OCI-LY7 (cell line): ENCODE results near the gene SFRP5. TPM values are rescaled to one million over a fixed set of nuclear protein-coding genes. Genes with fewer than 3 reads are reported as not detected.

ENCODE experiments used
- BruUV-seq: library from RNA; stranded (reverse); fragments of 400-500 nt; replicated peaks from 2 replicates; lab custom pipeline; 2021; lab: Mats Ljungman, UMichigan
- CTCF ChIA-PET: fragments of 300-600 bp; sonication (Branson Sonifier 250); formaldehyde crosslinking; loops from one replicate; lab custom pipeline; 2022; ENCODE audit warnings: antibody characterized with exemption; ENCODE audit not compliant: unreplicated experiment; lab: Charles Lee
- POLR2A ChIA-PET: fragments of 300-600 bp; sonication (Branson Sonifier 250); formaldehyde crosslinking; loops from one replicate; lab custom pipeline; 2022; ENCODE audit warnings: antibody characterized with exemption; lab: Charles Lee
- DNase-seq: peaks from one replicate; pipeline ENCODE4 v3.0.0-alpha.2; 2015; ENCODE audit warnings: low spot score
- H2AFZ ChIP-seq: fragments of 200-600 bp; sonication (generic), shearing (Covaris generic); 2 replicates; pipeline ENCODE4 v1.6.1; 2014; ENCODE audit warnings: mild to moderate bottlenecking, antibody characterized with exemption, low read length, moderate library complexity
- H3K27ac ChIP-seq: fragments of 200-600 bp; sonication (generic); 2 replicates; pipeline ENCODE4 v1.5.1; 2014; ENCODE audit warnings: mixed run types, low read depth, mild to moderate bottlenecking, moderate library complexity, low read length, inconsistent platforms; ENCODE audit not compliant: poor library complexity, severe bottlenecking
- H3K36me3 ChIP-seq: fragments of 200-600 bp; sonication (generic); 2 replicates; pipeline ENCODE4 v1.6.1; 2014; ENCODE audit warnings: mild to moderate bottlenecking, antibody characterized with exemption, low read length, moderate library complexity, mixed read lengths; ENCODE audit not compliant: insufficient read depth
- H3K4me1 ChIP-seq: fragments of 200-600 bp; sonication (generic); 2 replicates; pipeline ENCODE4 v1.5.1; 2014; ENCODE audit warnings: mild to moderate bottlenecking, low read length; ENCODE audit not compliant: insufficient read depth, poor library complexity, severe bottlenecking
- H3K4me2 ChIP-seq: fragments of 200-600 bp; sonication (generic); 2 replicates; pipeline ENCODE4 v1.6.1; 2014; ENCODE audit warnings: mild to moderate bottlenecking, low read length
- H3K4me3 ChIP-seq: fragments of 200-600 bp; sonication (generic); 2 replicates; pipeline ENCODE4 v1.5.1; 2014; ENCODE audit warnings: mild to moderate bottlenecking, low read depth, low read length; ENCODE audit not compliant: poor library complexity, severe bottlenecking
- H3K79me2 ChIP-seq: fragments of 200-600 bp; sonication (generic); 2 replicates; pipeline ENCODE4 v1.6.1; 2016; ENCODE audit warnings: low read depth, mild to moderate bottlenecking, low read length, moderate library complexity, mixed read lengths; ENCODE audit not compliant: insufficient read depth
- H3K9me2 ChIP-seq: fragments of 200-600 bp; sonication (generic); 2 replicates; pipeline ENCODE4 v1.6.1; 2016; ENCODE audit warnings: mild to moderate bottlenecking, low read length, mixed read lengths; ENCODE audit not compliant: insufficient read depth
- H3K9me3 ChIP-seq: fragments of 200-600 bp; sonication (generic); 2 replicates; pipeline ENCODE4 v1.6.1; 2014; ENCODE audit warnings: mild to moderate bottlenecking, mixed run types, low read length, mixed read lengths
- H4K20me1 ChIP-seq: fragments of 200-600 bp; sonication (generic); 2 replicates; pipeline ENCODE4 v1.6.1; 2014; ENCODE audit warnings: mild to moderate bottlenecking, antibody characterized with exemption, low read length, moderate library complexity, mixed read lengths; ENCODE audit not compliant: insufficient read depth
- EZH2phosphoT487 ChIP-seq: fragments of 200-600 bp; sonication (generic); IDR thresholded peaks from 2 replicates; pipeline ENCODE4 v1.6.1; 2018; ENCODE audit warnings: low read depth, borderline replicate concordance, mild to moderate bottlenecking, mixed run types, antibody characterized with exemption, low read length, moderate library complexity, mixed read lengths
- intact Hi-C: fragments of 100-400 bp; cut with micrococcal nuclease; formaldehyde crosslinking; loops from one replicate; pipeline ENCODE4 v1.10.0; 2022; ENCODE audit not compliant: unreplicated experiment
- total RNA-seq, 2 experiments: library from RNA; depleted of rRNA in 1 of 2; stranded (reverse); fragments of >200 nt in 1 of 2; shearing (Covaris generic) in 1 of 2; gene quantifications; 2 replicates each; pipeline ENCODE4 v1.2.3, GENCODE V29; 2014 to 2022
- TF ChIP-seq, protein P1 (sequence below): fragments of 200-600 bp; sonication (generic); conservative IDR thresholded peaks from 2 replicates; pipeline ENCODE4 v1.5.1; 2014; ENCODE audit warnings: mild to moderate bottlenecking, antibody characterized with exemption, low read length, moderate library complexity, mixed read lengths

SFRP5 gene
- total RNA-seq, 2 experiments from 2014 or later, result not detected

DNA sequence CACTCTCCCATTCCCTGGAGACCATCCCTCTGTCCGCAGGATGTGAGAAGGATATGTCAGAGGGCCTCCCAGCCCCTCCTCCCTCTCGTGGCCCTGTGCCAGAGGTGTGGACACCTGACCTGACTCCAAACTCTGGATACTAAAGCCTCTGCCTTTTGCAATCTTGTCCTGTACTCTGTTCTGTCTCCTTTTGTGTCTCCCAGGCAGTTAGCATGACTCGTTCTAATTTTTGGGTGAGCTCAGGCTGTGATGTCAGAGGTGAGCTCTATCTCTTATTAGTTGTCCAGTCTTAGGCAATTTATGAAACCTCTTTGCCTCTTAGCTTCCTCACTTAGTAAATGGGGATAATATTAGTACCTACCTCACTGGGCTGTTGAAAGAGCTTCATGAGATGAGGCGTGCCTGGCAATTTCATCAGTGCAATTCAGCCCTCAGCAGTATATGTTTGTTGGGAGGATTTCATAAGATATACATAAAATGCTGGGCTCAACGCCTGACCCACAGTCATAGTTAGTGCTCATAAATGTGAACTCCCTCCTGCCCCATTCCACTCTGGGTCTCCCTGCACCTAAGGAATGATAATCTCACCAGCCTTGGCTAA is 47.4 kb downstream of the SFRP5 start:
- TF ChIP-seq, protein P1, sequence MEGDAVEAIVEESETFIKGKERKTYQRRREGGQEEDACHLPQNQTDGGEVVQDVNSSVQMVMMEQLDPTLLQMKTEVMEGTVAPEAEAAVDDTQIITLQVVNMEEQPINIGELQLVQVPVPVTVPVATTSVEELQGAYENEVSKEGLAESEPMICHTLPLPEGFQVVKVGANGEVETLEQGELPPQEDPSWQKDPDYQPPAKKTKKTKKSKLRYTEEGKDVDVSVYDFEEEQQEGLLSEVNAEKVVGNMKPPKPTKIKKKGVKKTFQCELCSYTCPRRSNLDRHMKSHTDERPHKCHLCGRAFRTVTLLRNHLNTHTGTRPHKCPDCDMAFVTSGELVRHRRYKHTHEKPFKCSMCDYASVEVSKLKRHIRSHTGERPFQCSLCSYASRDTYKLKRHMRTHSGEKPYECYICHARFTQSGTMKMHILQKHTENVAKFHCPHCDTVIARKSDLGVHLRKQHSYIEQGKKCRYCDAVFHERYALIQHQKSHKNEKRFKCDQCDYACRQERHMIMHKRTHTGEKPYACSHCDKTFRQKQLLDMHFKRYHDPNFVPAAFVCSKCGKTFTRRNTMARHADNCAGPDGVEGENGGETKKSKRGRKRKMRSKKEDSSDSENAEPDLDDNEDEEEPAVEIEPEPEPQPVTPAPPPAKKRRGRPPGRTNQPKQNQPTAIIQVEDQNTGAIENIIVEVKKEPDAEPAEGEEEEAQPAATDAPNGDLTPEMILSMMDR, result no peak
- no peak for TF ChIP-seq EZH2phosphoT487
- no peak for DNase-seq
- no peaks in the 10 kb centered on the region for H3K36me3 ChIP-seq
- H3K4me1 ChIP-seq, result no peaks in the 10 kb centered on the region
- no peak overlapping the region for H3K4me3 ChIP-seq
- no peaks in the 10 kb centered on the region for H3K9me2 ChIP-seq
- no TSS peak for BruUV-seq
- no peaks in the 10 kb centered on the region for H3K9me3 ChIP-seq
- intact Hi-C loops, result no loop called here
- no peak overlapping the region for H3K4me2 ChIP-seq
- H3K27ac ChIP-seq, result no peak overlapping the region
- no peaks in the 10 kb centered on the region for H3K79me2 ChIP-seq
- no peak overlapping the region for H2AFZ ChIP-seq
- H4K20me1 ChIP-seq, result no peaks in the 10 kb centered on the region
- POLR2A ChIA-PET, result interaction anchor here (0.6 to 1.6 kb wide), 2 partner anchors 12 to 1095 kb away, joined by 5 to 6 read pairs; no protein-coding TSS in a partner anchor
- CTCF ChIA-PET, result no interaction called here

DNA sequence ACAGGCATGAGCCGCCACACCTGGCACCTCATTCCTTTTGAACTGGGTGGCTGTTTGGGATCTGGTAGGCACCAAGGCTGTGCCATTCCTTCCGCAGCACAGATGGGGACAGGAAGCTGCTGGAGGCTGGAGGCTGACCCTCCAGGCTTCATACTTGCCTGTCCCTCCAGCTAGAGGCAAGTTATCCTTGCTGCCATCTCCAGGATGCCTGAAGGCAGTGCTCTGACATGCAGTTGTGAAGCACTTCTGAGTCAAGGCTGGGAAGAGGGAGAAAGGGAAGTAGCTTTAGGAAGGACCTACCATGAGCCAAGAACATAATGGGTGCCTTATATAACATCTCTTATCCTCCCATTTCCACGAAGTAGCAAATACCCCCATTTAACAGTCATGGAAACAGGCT is 48.8 kb downstream of the SFRP5 start:
- no peak for DNase-seq
- BruUV-seq, result no TSS peak
- Histone ChIP-seq H2AFZ (no peak overlapping the region), H3K9me3 (no peaks in the 10 kb centered on the region), H4K20me1 (no peaks in the 10 kb centered on the region), H3K4me1 (no peaks in the 10 kb centered on the region), H3K4me2 (no peak overlapping the region), H3K4me3 (no peak overlapping the region), H3K36me3 (no peaks in the 10 kb centered on the region), H3K79me2 (no peaks in the 10 kb centered on the region), H3K9me2 (no peaks in the 10 kb centered on the region), H3K27ac (no peak overlapping the region)
- TF ChIP-seq EZH2phosphoT487, result no peak
- TF ChIP-seq, protein P1, result no peak
- intact Hi-C loops, result no loop called here
- POLR2A ChIA-PET, result no interaction called here
- CTCF ChIA-PET, result interaction anchor here (1.6 kb wide), 1 partner anchor 22 kb away, joined by 5 read pairs; no protein-coding TSS in a partner anchor
